ENCODE results near the gene ARHGEF4.

Gene ARHGEF4

DNA sequence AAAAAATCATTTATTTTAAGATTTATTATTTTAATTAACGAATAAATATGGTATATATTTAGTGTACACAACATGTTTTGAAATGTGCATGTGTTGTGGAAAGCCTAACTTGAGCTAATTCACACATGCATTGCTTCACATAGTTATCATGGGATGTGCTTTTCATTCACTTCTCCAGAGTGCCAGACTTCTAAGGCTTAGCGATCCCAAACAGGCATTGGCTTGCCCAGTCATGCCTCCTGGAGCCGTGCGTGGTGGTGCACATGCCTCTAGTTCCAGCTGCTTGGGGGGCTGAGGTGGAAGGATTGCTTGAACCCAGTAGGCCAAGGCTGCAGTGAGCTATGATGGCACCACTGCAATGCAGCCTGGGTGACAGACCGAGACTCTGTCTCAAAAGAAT is 40.5 kb downstream of the ARHGEF4 start:
- FAIRE-seq = no peak
- TF ChIP-seq, protein P1, sequence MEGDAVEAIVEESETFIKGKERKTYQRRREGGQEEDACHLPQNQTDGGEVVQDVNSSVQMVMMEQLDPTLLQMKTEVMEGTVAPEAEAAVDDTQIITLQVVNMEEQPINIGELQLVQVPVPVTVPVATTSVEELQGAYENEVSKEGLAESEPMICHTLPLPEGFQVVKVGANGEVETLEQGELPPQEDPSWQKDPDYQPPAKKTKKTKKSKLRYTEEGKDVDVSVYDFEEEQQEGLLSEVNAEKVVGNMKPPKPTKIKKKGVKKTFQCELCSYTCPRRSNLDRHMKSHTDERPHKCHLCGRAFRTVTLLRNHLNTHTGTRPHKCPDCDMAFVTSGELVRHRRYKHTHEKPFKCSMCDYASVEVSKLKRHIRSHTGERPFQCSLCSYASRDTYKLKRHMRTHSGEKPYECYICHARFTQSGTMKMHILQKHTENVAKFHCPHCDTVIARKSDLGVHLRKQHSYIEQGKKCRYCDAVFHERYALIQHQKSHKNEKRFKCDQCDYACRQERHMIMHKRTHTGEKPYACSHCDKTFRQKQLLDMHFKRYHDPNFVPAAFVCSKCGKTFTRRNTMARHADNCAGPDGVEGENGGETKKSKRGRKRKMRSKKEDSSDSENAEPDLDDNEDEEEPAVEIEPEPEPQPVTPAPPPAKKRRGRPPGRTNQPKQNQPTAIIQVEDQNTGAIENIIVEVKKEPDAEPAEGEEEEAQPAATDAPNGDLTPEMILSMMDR (IDR thresholded peaks at IDR 0.05; ENCODE audit: insufficient read depth, missing control alignments) = no peak

DNA sequence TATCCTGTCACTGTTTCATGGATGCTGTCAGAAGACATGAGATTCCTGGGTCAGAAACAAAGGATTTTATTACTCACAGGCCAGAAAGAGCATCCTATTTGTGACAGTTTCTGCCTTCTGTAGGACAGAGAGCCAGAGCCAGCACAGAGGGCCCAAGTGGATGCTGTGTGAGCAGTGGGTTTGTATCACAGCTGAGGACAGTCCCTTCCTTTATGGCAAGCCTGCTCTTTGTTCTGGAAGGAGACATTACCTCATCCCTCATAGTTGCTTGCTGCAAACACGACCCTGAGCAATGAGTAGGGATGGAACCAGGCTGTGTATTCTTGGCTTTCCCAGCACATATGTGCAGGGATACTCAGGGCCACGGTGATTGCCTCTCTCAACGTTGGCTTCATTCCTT is 41.6 kb downstream of the ARHGEF4 start:
- no peak for FAIRE-seq
- TF ChIP-seq, protein P1 (IDR thresholded peaks at IDR 0.05; ENCODE audit: insufficient read depth, missing control alignments) = no peak
- no peak for DNase-seq (ENCODE audit: insufficient read length, low spot score)

More for the DNA sequence above, 40.5 kb downstream of the ARHGEF4 start:
- no peak for DNase-seq (ENCODE audit: insufficient read length, low spot score)

DNA sequence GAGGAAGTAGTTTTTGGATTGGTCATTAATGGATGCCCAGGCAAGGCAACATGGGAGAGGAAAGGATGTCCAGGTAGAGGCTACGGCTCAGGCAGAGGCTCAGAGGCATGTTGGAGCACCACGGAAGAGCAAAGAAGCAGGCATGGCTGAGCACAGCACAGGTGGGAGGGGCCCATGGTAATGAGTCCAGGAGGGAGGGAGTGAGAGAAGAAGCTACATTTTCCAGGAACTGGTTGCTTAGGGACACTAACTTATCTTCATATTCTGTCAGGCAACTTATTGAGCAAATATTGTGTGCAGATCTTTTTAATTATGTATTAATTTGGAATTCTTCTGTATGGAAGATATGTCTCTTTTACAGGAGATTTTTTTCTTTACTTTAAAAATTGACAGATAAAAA is 42.2 kb downstream of the ARHGEF4 start:
- FAIRE-seq (no peak), DNase-seq (ENCODE audit: insufficient read length, low spot score) (no peak)
- TF ChIP-seq, protein P1 (IDR thresholded peaks at IDR 0.05; ENCODE audit: insufficient read depth, missing control alignments) = no peak

DNA sequence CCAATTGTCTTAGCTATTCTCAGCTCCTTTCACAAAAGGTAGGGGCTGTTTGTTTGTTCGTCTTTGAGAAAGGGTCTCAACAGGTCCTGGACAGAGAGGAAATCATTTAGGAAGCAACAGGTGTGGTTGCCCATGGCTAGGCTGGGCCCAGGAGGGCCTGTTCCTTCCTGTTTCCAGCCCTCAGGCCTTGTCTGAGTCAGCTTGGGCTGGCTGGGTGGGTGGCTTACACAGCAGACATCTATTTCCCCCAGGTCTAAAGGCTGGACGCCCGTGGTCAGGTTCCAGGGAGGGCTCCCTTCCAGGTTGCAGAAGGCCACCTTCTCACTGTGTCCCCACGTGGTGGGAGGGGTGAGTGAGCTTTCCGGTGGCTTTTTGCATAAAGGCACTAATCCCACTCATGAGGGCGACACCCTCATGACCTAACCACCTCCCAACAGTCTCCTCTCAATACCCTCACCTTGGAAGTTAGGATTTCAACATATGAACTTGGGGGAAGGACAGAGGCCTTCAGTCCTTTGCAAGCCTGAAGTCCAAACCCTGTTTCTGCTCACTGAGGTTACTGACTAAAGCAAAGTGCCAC is 45.5 kb downstream of the ARHGEF4 start:
- TF ChIP-seq, protein P1 (IDR thresholded peaks at IDR 0.05; ENCODE audit: insufficient read depth, missing control alignments) = no peak
- FAIRE-seq (no peak), DNase-seq (ENCODE audit: insufficient read length, low spot score) (no peak)

DNA sequence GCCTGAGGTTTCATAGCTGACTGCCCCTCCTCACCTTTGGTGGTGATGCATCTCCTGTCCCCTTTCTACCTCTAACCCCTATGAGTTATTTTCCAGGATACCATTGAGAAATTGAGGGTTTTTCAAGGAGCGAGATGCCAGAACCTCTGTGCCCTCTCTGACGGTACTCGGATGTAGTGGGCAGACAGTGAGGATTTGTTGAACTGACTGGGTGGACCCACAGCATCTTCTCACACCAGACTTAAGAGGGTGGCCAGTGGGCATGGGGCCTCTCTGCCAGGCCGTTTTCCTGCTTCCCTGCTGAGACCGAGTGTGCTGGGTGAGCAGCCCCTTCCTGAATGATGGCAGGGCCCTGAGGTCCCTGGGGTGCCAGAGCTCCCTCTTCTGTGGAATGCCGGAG is 46.3 kb downstream of the ARHGEF4 start:
- TF ChIP-seq, protein P1 (IDR thresholded peaks at IDR 0.05; ENCODE audit: insufficient read depth, missing control alignments) = no peak
- FAIRE-seq = no peak
- no peak for DNase-seq (ENCODE audit: insufficient read length, low spot score)

DNA sequence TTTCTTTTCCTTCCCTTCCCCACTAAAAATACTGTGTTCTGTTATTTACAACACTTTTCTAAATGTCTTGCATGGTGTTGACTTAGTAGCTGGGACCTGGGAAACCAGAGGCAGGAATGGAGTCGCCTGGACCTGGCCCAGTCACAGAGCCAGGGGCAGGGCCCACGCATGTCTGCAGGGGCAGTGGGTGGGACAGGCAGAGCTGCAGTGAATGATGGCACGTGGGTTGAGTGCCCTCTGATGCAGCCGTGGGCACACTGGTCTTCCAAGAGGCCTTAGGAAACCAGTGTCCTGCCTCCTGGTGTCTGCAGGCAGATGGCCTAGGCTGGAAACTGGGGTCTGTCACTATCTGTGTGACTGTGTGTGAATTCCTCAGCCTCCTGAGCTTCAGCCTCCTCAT is 46.8 kb downstream of the ARHGEF4 start:
- TF ChIP-seq, protein P1 (IDR thresholded peaks at IDR 0.05; ENCODE audit: insufficient read depth, missing control alignments) = no peak
- FAIRE-seq = no peak
- no peak for DNase-seq (ENCODE audit: insufficient read length, low spot score)

DNA sequence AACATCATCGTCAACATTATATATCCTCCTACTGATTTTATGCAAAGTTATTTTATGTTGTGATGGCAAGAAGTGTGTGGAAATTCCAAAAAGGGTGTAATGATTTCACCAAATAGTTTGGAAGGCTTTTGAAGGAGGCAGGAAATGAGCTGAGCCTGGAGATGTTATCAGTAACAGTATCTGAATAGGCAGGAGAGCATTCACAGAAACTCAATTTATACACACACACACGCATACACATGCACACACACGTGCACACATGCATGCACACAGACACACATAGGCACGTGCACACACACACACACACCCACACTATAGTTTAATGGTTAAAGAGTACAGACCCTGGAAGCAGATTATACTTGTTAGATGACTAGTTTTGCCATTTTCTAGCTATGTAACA is 47.3 kb downstream of the ARHGEF4 start:
- DNase-seq (ENCODE audit: insufficient read length, low spot score) (no peak), FAIRE-seq (no peak)
- TF ChIP-seq, protein P1 (IDR thresholded peaks at IDR 0.05; ENCODE audit: insufficient read depth, missing control alignments) = no peak
